Fibroblast of lung (primary cell): Measurements from ENCODE around the gene MDFI. TPM values are rescaled to one million over a fixed set of nuclear protein-coding genes. Genes with fewer than 3 reads are reported as not detected.

ENCODE experiments used
- DNase-seq, 2 donors: peaks; one replicate each; pipeline versions ENCODE4 v3.0.0 to v3.0.0-alpha.2; 2010; ENCODE audit warnings: low read depth in 2 of 2
- H2AFZ ChIP-seq: 2 replicates; pipeline ENCODE4 v1.5.1; 2012; ENCODE audit warnings: low read length, control low read depth, inconsistent platforms
- H3K27ac ChIP-seq: 2 replicates; pipeline ENCODE4 v1.5.1; 2011; ENCODE audit warnings: low read length, control low read depth; ENCODE audit not compliant: insufficient read depth
- H3K27me3 ChIP-seq: 2 replicates; pipeline ENCODE4 v1.5.1; 2011; ENCODE audit warnings: mild to moderate bottlenecking, low read length; ENCODE audit not compliant: control insufficient read depth, insufficient read depth
- H3K36me3 ChIP-seq: 2 replicates; pipeline ENCODE4 v1.5.1; 2011; ENCODE audit warnings: low read length; ENCODE audit not compliant: control insufficient read depth, insufficient read depth
- H3K4me1 ChIP-seq: 2 replicates; pipeline ENCODE4 v1.5.1; 2011; ENCODE audit warnings: low read length; ENCODE audit not compliant: control insufficient read depth, insufficient read depth; ENCODE audit errors: extremely low read depth
- H3K4me2 ChIP-seq: 2 replicates; pipeline ENCODE4 v1.5.1; 2011; ENCODE audit warnings: low read length, control low read depth; ENCODE audit not compliant: insufficient read depth; ENCODE audit errors: extremely low read depth
- H3K4me3 ChIP-seq, 4 experiments: fragments of 200-600 bp in 1 of 4; sonication (generic) in 1 of 4; replicated peaks in 1 of 4; 2 replicates each; pipeline ENCODE4 v1.5.1; 2011 to 2016; ENCODE audit warnings: low read length in 4 of 4, low read depth in 3 of 4, mild to moderate bottlenecking in 3 of 4, control low read depth in 2 of 4, inconsistent platforms in 1 of 4, mixed read lengths in 1 of 4; ENCODE audit not compliant: insufficient read depth in 1 of 4; ENCODE audit errors: control extremely low read depth in 1 of 4
- H3K79me2 ChIP-seq: 2 replicates; pipeline ENCODE4 v1.5.1; 2012; ENCODE audit warnings: mild to moderate bottlenecking, low read length, inconsistent platforms; ENCODE audit not compliant: control insufficient read depth, insufficient read depth
- H3K9ac ChIP-seq: 2 replicates; pipeline ENCODE4 v1.5.1; 2011; ENCODE audit warnings: mild to moderate bottlenecking, low read length, control low read depth; ENCODE audit not compliant: insufficient read depth
- H3K9me3 ChIP-seq: 2 replicates; pipeline ENCODE4 v1.5.1; 2012; ENCODE audit warnings: low read depth, low read length; ENCODE audit not compliant: control insufficient read depth, insufficient read depth
- H4K20me1 ChIP-seq: 2 replicates; pipeline ENCODE4 v1.5.1; 2011; ENCODE audit warnings: low read length; ENCODE audit not compliant: control insufficient read depth, insufficient read depth; ENCODE audit errors: extremely low read depth
- CTCF ChIP-seq, 2 donors: IDR thresholded peaks in 1 of 2; conservative IDR thresholded peaks in 1 of 2; 1 replicate in 1 of 2; 2 replicates in 1 of 2; pipeline ENCODE4 v1.5.1; 2011 to 2012; ENCODE audit warnings: low read length in 2 of 2, control low read depth in 1 of 2, inconsistent platforms in 1 of 2, low read depth in 1 of 2, mild to moderate bottlenecking in 1 of 2
- EZH2 ChIP-seq: IDR thresholded peaks from 2 replicates; pipeline ENCODE4 v1.5.1; 2012; ENCODE audit warnings: low read length, control low read depth, mild to moderate bottlenecking; ENCODE audit errors: missing control alignments
- polyA plus RNA-seq, 2 donors: library from polyadenylated mRNA; depleted of rRNA in 1 of 2; stranded (reverse) in 1 of 2; unstranded in 1 of 2; fragments of >200 nt; gene quantifications; 2 replicates each; pipeline ENCODE4 v1.2.1, GENCODE V29; 2011 to 2012; ENCODE audit warnings: missing spikeins in 1 of 2
- total RNA-seq: library from RNA; depleted of rRNA; stranded (reverse); fragments of >200 nt; gene quantifications from 2 replicates; pipeline ENCODE4 v1.2.1, GENCODE V29; 2014

MDFI gene
- total and polyA plus RNA-seq, 2 donors (not counting 1 experiment from before 2014, with no cell fraction given), result 0.17 TPM; not detected in 1

GRCh38 chr6:41640426-41640825, 2.2 kb downstream of the MDFI start:
- Histone ChIP-seq H3K36me3 (no peaks in the 10 kb centered on the region), H3K27me3 (peaks cover 50% of the 10 kb centered on the region), H3K79me2 (no peaks in the 10 kb centered on the region), H3K4me2 (no peak overlapping the region), H3K4me3 (no peak overlapping the region), H3K4me1 (no peaks in the 10 kb centered on the region), H3K9me3 (no peaks in the 10 kb centered on the region), H3K9ac (no peak overlapping the region), H4K20me1 (no peaks in the 10 kb centered on the region), H2AFZ (no peak overlapping the region), H3K27ac (no peak overlapping the region)
- TF ChIP-seq CTCF (conservative IDR thresholded peaks at IDR 0.05 in 1 of 2, IDR thresholded peaks at IDR 0.05 in 1 of 2; ENCODE audit: low read depth in 1 of 2, low read length in 2 of 2) (no peak), EZH2 (no peak)
- DNase-seq, result peak in 1 of 2 donors; percentile 67

GRCh38 chr6:41641352-41641925, 3.2 kb downstream of the MDFI start:
- H3K4me1 ChIP-seq, result no peaks in the 10 kb centered on the region
- H3K9me3 ChIP-seq, result no peaks in the 10 kb centered on the region
- no peak overlapping the region for H3K27ac ChIP-seq
- peaks cover 55% of the 10 kb centered on the region for H3K27me3 ChIP-seq
- H2AFZ ChIP-seq, result no peak overlapping the region
- TF ChIP-seq EZH2 (no peak), CTCF (conservative IDR thresholded peaks at IDR 0.05 in 1 of 2, IDR thresholded peaks at IDR 0.05 in 1 of 2; ENCODE audit: low read depth in 1 of 2, low read length in 2 of 2) (no peak)
- no peak overlapping the region for H3K4me2 ChIP-seq
- H4K20me1 ChIP-seq, result no peaks in the 10 kb centered on the region
- H3K9ac ChIP-seq, result no peak overlapping the region
- no peaks in the 10 kb centered on the region for H3K79me2 ChIP-seq
- H3K4me3 ChIP-seq, result no peak overlapping the region
- no peaks in the 10 kb centered on the region for H3K36me3 ChIP-seq
- DNase-seq, result no peak

- Histone ChIP-seq H2AFZ (no peak overlapping the region), H3K27me3 (peaks cover 48% of the 10 kb centered on the region), H3K9me3 (no peaks in the 10 kb centered on the region), H3K9ac (no peak overlapping the region), H3K4me1 (no peaks in the 10 kb centered on the region), H3K27ac (no peak overlapping the region), H3K4me2 (no peak overlapping the region), H3K36me3 (no peaks in the 10 kb centered on the region), H3K79me2 (no peaks in the 10 kb centered on the region), H4K20me1 (no peaks in the 10 kb centered on the region), H3K4me3 (no peak overlapping the region)
- TF ChIP-seq CTCF (conservative IDR thresholded peaks at IDR 0.05 in 1 of 2, IDR thresholded peaks at IDR 0.05 in 1 of 2; ENCODE audit: low read depth in 1 of 2, low read length in 2 of 2) (no peak), EZH2 (no peak)
- DNase-seq, result no peak
These were observed 4.1 kb downstream of the MDFI start for GRCh38 chr6:41642090-41642959.
